22Rv1 (cell line): ENCODE results near the gene MBNL3.
"Not testable (repeated sequence)": the region's sequence is repeated elsewhere in the genome, so short reads cannot be mapped to it uniquely, and the experiment has no call there.

Source experiments
- H3K27ac ChIP-seq: fragments of 450-650 bp; 2 replicates; pipeline ENCODE4 v1.5.1; 2017
- CTCF ChIP-seq: fragments of 450-650 bp; IDR thresholded peaks from 2 replicates; pipeline ENCODE4 v1.5.1; 2017; ENCODE audit warnings: mild to moderate bottlenecking
- ZFX ChIP-seq: fragments of 450-650 bp; IDR thresholded peaks from 2 replicates; pipeline ENCODE4 v1.6.1; 2017; ENCODE audit warnings: antibody characterized with exemption, borderline replicate concordance

MBNL3 gene

GRCh38 chrX:132330156-132330729 is 158.6 kb downstream of the MBNL3 start:
- TF ChIP-seq ZFX (no peak), CTCF (no peak)
- no peak overlapping the region for H3K27ac ChIP-seq

GRCh38 chrX:132326960-132327359 is 161.9 kb downstream of the MBNL3 start:
- H3K27ac ChIP-seq, result not testable (repeated sequence)
